Body of pancreas (tissue), 4 donors: ENCODE measurements around the gene BAG1.

Experiments used
- POLR2A ChIP-seq, 3 donors: fragments of 450-650 bp; IDR thresholded peaks; one replicate each; pipeline ENCODE4 v1.6.1; 2016; ENCODE audit warnings: antibody characterized with exemption in 3 of 3, mild to moderate bottlenecking in 2 of 3
- TF ChIP-seq, protein P1 (sequence below), 7 experiments: fragments of 450-650 bp in 4 of 7; fragments of 200-600 bp in 3 of 7; sonication (generic) in 3 of 7; IDR thresholded peaks; one replicate each; pipeline ENCODE4 v1.5.1; 2016 to 2019; ENCODE audit warnings: antibody characterized with exemption in 7 of 7

DNA sequence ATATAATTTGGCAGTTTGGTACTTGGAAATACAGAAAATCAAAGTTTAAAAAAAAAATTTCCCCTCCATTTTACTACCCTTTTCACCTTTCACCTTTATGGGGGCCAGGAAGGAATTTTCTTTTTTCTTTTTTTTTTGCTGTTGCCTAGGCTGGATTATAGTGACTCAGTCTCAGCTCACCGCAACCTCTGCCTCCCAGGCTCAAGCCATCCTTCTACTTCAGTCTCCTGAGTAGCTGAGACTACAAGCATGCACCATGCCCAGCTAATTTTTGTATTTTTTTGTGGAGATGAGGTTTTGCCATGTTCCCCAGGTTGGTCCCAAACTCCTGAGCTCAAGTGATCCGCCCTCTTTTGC lies 9.4 kb upstream of the BAG1 start:
- TF ChIP-seq, protein P1, sequence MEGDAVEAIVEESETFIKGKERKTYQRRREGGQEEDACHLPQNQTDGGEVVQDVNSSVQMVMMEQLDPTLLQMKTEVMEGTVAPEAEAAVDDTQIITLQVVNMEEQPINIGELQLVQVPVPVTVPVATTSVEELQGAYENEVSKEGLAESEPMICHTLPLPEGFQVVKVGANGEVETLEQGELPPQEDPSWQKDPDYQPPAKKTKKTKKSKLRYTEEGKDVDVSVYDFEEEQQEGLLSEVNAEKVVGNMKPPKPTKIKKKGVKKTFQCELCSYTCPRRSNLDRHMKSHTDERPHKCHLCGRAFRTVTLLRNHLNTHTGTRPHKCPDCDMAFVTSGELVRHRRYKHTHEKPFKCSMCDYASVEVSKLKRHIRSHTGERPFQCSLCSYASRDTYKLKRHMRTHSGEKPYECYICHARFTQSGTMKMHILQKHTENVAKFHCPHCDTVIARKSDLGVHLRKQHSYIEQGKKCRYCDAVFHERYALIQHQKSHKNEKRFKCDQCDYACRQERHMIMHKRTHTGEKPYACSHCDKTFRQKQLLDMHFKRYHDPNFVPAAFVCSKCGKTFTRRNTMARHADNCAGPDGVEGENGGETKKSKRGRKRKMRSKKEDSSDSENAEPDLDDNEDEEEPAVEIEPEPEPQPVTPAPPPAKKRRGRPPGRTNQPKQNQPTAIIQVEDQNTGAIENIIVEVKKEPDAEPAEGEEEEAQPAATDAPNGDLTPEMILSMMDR (IDR thresholded peaks at IDR 0.05), result no peak
- TF ChIP-seq POLR2A (IDR thresholded peaks at IDR 0.05), result no peak
